ENCODE measurements around the gene TRAPPC3.

Gene TRAPPC3

DNA sequence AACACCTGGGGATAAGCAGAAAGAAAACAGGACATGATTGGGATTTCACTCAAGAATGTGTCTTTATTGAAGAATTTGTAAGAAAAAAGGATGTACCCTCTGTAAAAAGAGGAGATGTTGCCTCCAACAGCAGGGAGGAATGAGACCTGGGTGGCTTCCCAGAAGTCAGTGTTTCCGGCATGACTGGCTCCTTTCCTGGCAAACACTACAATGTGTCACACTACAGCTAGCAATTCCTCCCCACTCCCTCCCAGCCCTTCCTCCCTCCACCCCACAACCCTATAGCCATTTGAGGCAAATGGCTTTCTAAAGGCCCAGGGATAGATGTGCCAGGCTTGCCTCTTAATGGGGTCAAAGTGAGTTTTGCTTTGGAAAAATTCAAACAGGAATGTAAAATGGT lies 12.8 kb downstream of the TRAPPC3 start:
- no peaks in the 10 kb centered on the region for H3K9me3 ChIP-seq (ENCODE audit: control insufficient read depth, insufficient read depth, low read length)
- WGBS (ENCODE audit: insufficient coverage, insufficient read length): no CpG with 5 or more reads among the region's 1 CpG
- H3K36me3 ChIP-seq (ENCODE audit: control insufficient read depth, insufficient read depth, low read length): no peaks in the 10 kb centered on the region
- H3K4me3 ChIP-seq (ENCODE audit: low read length): no peak overlapping the region
- no peak for DNase-seq (ENCODE audit: low read depth, low spot score)
- no peaks in the 10 kb centered on the region for H3K4me1 ChIP-seq (ENCODE audit: control insufficient read depth, insufficient read depth, low read length)
- no peaks in the 10 kb centered on the region for H3K27me3 ChIP-seq (ENCODE audit: control insufficient read depth, insufficient read depth, low read length)
- H3K27ac ChIP-seq (ENCODE audit: low read length): no peak overlapping the region

- Histone ChIP-seq H3K36me3 (ENCODE audit: control insufficient read depth, insufficient read depth, low read length) (no peaks in the 10 kb centered on the region), H3K9me3 (ENCODE audit: control insufficient read depth, insufficient read depth, low read length) (no peaks in the 10 kb centered on the region), H3K27ac (ENCODE audit: low read length) (no peak overlapping the region), H3K27me3 (ENCODE audit: control insufficient read depth, insufficient read depth, low read length) (no peaks in the 10 kb centered on the region), H3K4me3 (ENCODE audit: low read length) (no peak overlapping the region), H3K4me1 (ENCODE audit: control insufficient read depth, insufficient read depth, low read length) (no peaks in the 10 kb centered on the region)
- no peak for DNase-seq (ENCODE audit: low read depth, low spot score)
Observed at GRCh38 chr1:36135796-36136195, 13.5 kb downstream of the TRAPPC3 start.

DNA sequence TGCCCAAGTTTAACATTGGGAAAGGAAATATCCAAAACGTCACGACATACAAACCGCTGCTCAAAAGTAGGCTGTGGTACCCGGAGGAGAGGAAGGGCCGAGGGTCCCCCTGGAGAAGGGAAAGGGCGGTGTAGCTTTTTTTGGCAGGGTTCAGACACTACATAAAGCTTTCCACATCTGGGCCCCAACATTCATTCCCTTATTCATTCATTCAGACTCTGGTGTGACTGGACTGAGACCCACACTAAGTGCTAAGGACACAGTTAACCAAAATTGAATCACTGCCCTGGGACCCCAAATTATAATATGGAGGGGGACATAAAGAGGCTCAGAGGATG lies 14.0 kb downstream of the TRAPPC3 start:
- WGBS (ENCODE audit: insufficient coverage, insufficient read length): no CpG with 5 or more reads among the region's 6 CpGs
- Histone ChIP-seq H3K9me3 (ENCODE audit: control insufficient read depth, insufficient read depth, low read length) (no peaks in the 10 kb centered on the region), H3K4me1 (ENCODE audit: control insufficient read depth, insufficient read depth, low read length) (no peaks in the 10 kb centered on the region), H3K36me3 (ENCODE audit: control insufficient read depth, insufficient read depth, low read length) (no peaks in the 10 kb centered on the region), H3K4me3 (ENCODE audit: low read length) (no peak overlapping the region), H3K27me3 (ENCODE audit: control insufficient read depth, insufficient read depth, low read length) (no peaks in the 10 kb centered on the region), H3K27ac (ENCODE audit: low read length) (no peak overlapping the region)
- no peak for DNase-seq (ENCODE audit: low read depth, low spot score)

DNA sequence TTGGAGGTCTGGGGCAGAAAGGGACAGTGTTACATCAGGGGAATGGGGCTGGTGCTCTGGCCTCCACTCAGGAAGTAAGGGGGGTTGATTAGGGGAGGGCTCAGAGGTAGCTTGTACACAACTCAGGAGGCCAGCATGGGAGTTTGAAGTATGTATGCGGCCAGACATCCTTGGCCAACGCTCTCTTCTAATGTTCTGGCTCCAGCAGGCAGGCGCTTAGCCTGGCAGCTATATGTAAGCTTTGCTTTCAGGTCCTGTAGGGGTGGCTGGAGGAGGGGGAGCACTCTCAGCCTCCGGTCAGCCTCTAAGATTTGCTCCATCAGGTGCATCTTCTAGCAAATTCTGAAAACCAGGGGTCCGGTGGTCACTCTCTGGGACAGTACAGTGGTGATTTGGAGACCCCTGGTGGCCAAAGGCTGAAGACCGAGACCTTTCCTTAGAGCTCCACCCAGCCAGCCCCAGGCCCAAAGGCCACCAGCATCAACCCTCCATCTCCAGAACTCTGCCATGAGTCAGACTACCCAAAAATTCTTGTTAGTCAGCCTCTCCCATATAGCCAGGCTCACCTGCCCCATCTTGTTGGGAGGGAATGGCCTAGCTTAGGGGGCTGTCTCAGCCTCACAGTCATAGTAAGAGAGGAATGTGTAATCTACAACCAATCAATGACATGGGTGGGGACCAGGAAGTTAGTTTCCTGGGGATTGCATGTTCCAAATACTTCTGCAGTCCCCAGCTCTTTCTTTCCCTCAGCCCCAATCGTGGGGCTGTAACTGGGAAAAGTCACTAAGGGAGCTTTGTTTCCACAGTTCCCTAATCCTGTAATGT lies 14.6 kb downstream of the TRAPPC3 start:
- H3K27ac ChIP-seq (ENCODE audit: low read length): no peak overlapping the region
- H3K9me3 ChIP-seq (ENCODE audit: control insufficient read depth, insufficient read depth, low read length): no peaks in the 10 kb centered on the region
- DNase-seq (ENCODE audit: low read depth, low spot score): peak; percentile 64
- WGBS (ENCODE audit: insufficient coverage, insufficient read length): no CpG with 5 or more reads among the region's 7 CpGs
- no peaks in the 10 kb centered on the region for H3K27me3 ChIP-seq (ENCODE audit: control insufficient read depth, insufficient read depth, low read length)
- no peak overlapping the region for H3K4me3 ChIP-seq (ENCODE audit: low read length)
- no peaks in the 10 kb centered on the region for H3K4me1 ChIP-seq (ENCODE audit: control insufficient read depth, insufficient read depth, low read length)
- no peaks in the 10 kb centered on the region for H3K36me3 ChIP-seq (ENCODE audit: control insufficient read depth, insufficient read depth, low read length)

GRCh38 chr1:36134031-36134430 lies 15.3 kb downstream of the TRAPPC3 start:
- Histone ChIP-seq H3K27ac (ENCODE audit: low read length) (no peak overlapping the region), H3K9me3 (ENCODE audit: control insufficient read depth, insufficient read depth, low read length) (no peaks in the 10 kb centered on the region), H3K27me3 (ENCODE audit: control insufficient read depth, insufficient read depth, low read length) (no peaks in the 10 kb centered on the region), H3K4me1 (ENCODE audit: control insufficient read depth, insufficient read depth, low read length) (no peaks in the 10 kb centered on the region), H3K4me3 (ENCODE audit: low read length) (no peak overlapping the region), H3K36me3 (ENCODE audit: control insufficient read depth, insufficient read depth, low read length) (no peaks in the 10 kb centered on the region)
- no CpG with 5 or more reads among the region's 6 CpGs for WGBS (ENCODE audit: insufficient coverage, insufficient read length)
- DNase-seq (ENCODE audit: low read depth, low spot score): no peak

GRCh38 chr1:36133484-36133883 lies 15.8 kb downstream of the TRAPPC3 start:
- no peak for DNase-seq (ENCODE audit: low read depth, low spot score)
- Histone ChIP-seq H3K9me3 (ENCODE audit: control insufficient read depth, insufficient read depth, low read length) (no peaks in the 10 kb centered on the region), H3K27me3 (ENCODE audit: control insufficient read depth, insufficient read depth, low read length) (no peaks in the 10 kb centered on the region), H3K36me3 (ENCODE audit: control insufficient read depth, insufficient read depth, low read length) (no peaks in the 10 kb centered on the region), H3K4me1 (ENCODE audit: control insufficient read depth, insufficient read depth, low read length) (no peaks in the 10 kb centered on the region), H3K4me3 (ENCODE audit: low read length) (no peak overlapping the region), H3K27ac (ENCODE audit: low read length) (no peak overlapping the region)
- no CpG with 5 or more reads among the region's 3 CpGs for WGBS (ENCODE audit: insufficient coverage, insufficient read length)

GRCh38 chr1:36132029-36132428 lies 17.3 kb downstream of the TRAPPC3 start:
- Histone ChIP-seq H3K27ac (ENCODE audit: low read length) (no peak overlapping the region), H3K36me3 (ENCODE audit: control insufficient read depth, insufficient read depth, low read length) (no peaks in the 10 kb centered on the region), H3K4me1 (ENCODE audit: control insufficient read depth, insufficient read depth, low read length) (no peaks in the 10 kb centered on the region), H3K4me3 (ENCODE audit: low read length) (no peak overlapping the region), H3K27me3 (ENCODE audit: control insufficient read depth, insufficient read depth, low read length) (no peaks in the 10 kb centered on the region), H3K9me3 (ENCODE audit: control insufficient read depth, insufficient read depth, low read length) (no peaks in the 10 kb centered on the region)
- WGBS (ENCODE audit: insufficient coverage, insufficient read length): no CpG with 5 or more reads among the region's 3 CpGs
- DNase-seq (ENCODE audit: low read depth, low spot score): no peak

DNA sequence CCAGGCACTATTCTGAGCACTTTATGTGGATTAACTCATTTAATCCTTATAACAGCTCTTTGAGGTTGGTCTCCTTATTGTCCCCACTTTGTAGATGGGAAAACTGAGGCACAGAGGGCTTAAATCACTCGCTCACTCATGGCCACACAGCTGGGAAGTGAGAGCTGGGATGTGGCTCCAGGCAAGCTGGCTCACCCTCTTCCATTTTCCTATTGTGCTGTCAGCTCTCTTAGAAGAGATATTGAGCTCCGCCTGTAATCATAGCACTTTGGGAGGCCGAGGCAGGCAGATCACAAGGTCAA lies 20.4 kb downstream of the TRAPPC3 start:
- H3K27me3 ChIP-seq (ENCODE audit: control insufficient read depth, insufficient read depth, low read length): peaks cover 12% of the 10 kb centered on the region
- no CpG with 5 or more reads among the region's 3 CpGs for WGBS (ENCODE audit: insufficient coverage, insufficient read length)
- H3K4me3 ChIP-seq (ENCODE audit: low read length): no peak overlapping the region
- no peak overlapping the region for H3K27ac ChIP-seq (ENCODE audit: low read length)
- no peak for DNase-seq (ENCODE audit: low read depth, low spot score)
- no peaks in the 10 kb centered on the region for H3K9me3 ChIP-seq (ENCODE audit: control insufficient read depth, insufficient read depth, low read length)
- no peaks in the 10 kb centered on the region for H3K4me1 ChIP-seq (ENCODE audit: control insufficient read depth, insufficient read depth, low read length)
- no peaks in the 10 kb centered on the region for H3K36me3 ChIP-seq (ENCODE audit: control insufficient read depth, insufficient read depth, low read length)

DNA sequence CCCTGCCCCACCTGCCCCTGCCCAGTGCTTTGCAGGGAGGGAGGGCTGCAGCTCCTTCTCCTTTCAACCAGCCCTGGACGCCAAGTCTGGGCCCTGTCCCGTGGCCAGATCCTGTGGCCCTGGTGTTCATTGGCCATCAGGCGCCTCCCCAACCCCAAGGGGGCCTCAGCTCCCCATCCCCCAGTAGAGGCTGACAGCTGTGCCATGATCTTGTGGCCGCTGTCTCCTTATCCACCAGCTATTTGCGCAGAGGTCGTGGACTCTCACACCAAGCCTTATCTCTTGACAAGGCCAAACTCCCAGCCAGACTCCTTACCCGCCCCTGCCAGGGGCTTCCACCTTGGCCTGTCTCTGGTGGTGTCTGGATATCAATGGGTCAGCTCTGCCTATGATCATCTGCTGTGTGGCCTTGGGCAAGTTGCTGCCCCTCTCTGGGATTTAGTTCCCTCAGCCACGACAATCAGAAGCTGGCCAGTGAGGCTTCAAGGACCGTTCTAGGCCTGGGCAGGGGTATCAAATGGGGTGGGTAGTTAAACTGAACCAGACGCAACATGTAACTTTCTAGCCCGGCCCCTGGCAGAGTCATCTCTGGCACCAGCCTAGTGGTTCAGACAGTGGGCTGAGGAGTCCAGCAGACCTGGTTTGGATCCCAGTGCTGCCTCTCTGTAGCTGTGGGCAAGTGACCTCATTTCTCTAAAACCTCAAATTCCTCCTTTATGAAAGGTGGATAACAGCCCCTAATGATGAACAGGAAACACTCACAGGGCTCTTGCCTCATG lies 21.0 kb downstream of the TRAPPC3 start:
- Histone ChIP-seq H3K27me3 (ENCODE audit: control insufficient read depth, insufficient read depth, low read length) (peaks cover 17% of the 10 kb centered on the region), H3K4me3 (ENCODE audit: low read length) (no peak overlapping the region), H3K27ac (ENCODE audit: low read length) (no peak overlapping the region), H3K36me3 (ENCODE audit: control insufficient read depth, insufficient read depth, low read length) (no peaks in the 10 kb centered on the region), H3K9me3 (ENCODE audit: control insufficient read depth, insufficient read depth, low read length) (no peaks in the 10 kb centered on the region), H3K4me1 (ENCODE audit: control insufficient read depth, insufficient read depth, low read length) (no peaks in the 10 kb centered on the region)
- no CpG with 5 or more reads among the region's 11 CpGs for WGBS (ENCODE audit: insufficient coverage, insufficient read length)
- DNase-seq (ENCODE audit: low read depth, low spot score): no peak

GRCh38 chr1:36126797-36127500 lies 22.3 kb downstream of the TRAPPC3 start:
- H3K27me3 ChIP-seq (ENCODE audit: control insufficient read depth, insufficient read depth, low read length): peaks cover 17% of the 10 kb centered on the region
- no peak overlapping the region for H3K4me3 ChIP-seq (ENCODE audit: low read length)
- H3K36me3 ChIP-seq (ENCODE audit: control insufficient read depth, insufficient read depth, low read length): no peaks in the 10 kb centered on the region
- DNase-seq (ENCODE audit: low read depth, low spot score): no peak
- WGBS (ENCODE audit: insufficient coverage, insufficient read length): 100% methylated on average over 1 of the region's 7 CpGs
- H3K4me1 ChIP-seq (ENCODE audit: control insufficient read depth, insufficient read depth, low read length): no peaks in the 10 kb centered on the region
- H3K9me3 ChIP-seq (ENCODE audit: control insufficient read depth, insufficient read depth, low read length): no peaks in the 10 kb centered on the region
- no peak overlapping the region for H3K27ac ChIP-seq (ENCODE audit: low read length)

Data from iPS DF 6.9 (cell line).